ENCODE measurements around the gene RHOB. TPM values are rescaled to one million over a fixed set of nuclear protein-coding genes. Genes with fewer than 3 reads are reported as not detected.

Gene RHOB
- total and polyA plus RNA-seq, 2 of the 13 experiments (the other 11 are each of a cell fraction or from before 2014, with no cell fraction given): 192 to 268 TPM

DNA sequence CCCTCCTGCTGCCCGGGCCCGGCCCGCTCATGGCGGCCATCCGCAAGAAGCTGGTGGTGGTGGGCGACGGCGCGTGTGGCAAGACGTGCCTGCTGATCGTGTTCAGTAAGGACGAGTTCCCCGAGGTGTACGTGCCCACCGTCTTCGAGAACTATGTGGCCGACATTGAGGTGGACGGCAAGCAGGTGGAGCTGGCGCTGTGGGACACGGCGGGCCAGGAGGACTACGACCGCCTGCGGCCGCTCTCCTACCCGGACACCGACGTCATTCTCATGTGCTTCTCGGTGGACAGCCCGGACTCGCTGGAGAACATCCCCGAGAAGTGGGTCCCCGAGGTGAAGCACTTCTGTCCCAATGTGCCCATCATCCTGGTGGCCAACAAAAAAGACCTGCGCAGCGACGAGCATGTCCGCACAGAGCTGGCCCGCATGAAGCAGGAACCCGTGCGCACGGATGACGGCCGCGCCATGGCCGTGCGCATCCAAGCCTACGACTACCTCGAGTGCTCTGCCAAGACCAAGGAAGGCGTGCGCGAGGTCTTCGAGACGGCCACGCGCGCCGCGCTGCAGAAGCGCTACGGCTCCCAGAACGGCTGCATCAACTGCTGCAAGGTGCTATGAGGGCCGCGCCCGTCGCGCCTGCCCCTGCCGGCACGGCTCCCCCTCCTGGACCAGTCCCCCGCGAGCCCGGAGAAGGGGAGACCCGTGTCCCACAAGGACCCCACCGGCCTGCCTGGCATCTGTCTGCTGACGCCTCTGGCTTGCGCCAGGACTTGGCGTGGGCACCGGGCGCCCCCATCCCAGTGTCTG lies 767 bp downstream of the RHOB start (continued):
- TF ChIP-seq, protein P1, sequence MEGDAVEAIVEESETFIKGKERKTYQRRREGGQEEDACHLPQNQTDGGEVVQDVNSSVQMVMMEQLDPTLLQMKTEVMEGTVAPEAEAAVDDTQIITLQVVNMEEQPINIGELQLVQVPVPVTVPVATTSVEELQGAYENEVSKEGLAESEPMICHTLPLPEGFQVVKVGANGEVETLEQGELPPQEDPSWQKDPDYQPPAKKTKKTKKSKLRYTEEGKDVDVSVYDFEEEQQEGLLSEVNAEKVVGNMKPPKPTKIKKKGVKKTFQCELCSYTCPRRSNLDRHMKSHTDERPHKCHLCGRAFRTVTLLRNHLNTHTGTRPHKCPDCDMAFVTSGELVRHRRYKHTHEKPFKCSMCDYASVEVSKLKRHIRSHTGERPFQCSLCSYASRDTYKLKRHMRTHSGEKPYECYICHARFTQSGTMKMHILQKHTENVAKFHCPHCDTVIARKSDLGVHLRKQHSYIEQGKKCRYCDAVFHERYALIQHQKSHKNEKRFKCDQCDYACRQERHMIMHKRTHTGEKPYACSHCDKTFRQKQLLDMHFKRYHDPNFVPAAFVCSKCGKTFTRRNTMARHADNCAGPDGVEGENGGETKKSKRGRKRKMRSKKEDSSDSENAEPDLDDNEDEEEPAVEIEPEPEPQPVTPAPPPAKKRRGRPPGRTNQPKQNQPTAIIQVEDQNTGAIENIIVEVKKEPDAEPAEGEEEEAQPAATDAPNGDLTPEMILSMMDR (CRISPR knock-in tag; IDR thresholded peaks at IDR 0.05): peak; percentile 18
- peak; percentile 52; the same call in 1 of the 2 replicates for TF ChIP-seq ISL2 (CRISPR knock-in tag; IDR thresholded peaks at IDR 0.05)
- TF ChIP-seq PITX1 (CRISPR knock-in tag; IDR thresholded peaks at IDR 0.05): no peak
- TF ChIP-seq, protein P2, sequence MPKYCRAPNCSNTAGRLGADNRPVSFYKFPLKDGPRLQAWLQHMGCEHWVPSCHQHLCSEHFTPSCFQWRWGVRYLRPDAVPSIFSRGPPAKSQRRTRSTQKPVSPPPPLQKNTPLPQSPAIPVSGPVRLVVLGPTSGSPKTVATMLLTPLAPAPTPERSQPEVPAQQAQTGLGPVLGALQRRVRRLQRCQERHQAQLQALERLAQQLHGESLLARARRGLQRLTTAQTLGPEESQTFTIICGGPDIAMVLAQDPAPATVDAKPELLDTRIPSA (CRISPR knock-in tag; IDR thresholded peaks at IDR 0.05; ENCODE audit: borderline replicate concordance): 0 out of 2 replicates have a peak, but pooled peaks have one; percentile 60
- TF ChIP-seq CCDC6 (CRISPR knock-in tag; IDR thresholded peaks at IDR 0.05): peak; percentile 28
- TF ChIP-seq, protein P3, sequence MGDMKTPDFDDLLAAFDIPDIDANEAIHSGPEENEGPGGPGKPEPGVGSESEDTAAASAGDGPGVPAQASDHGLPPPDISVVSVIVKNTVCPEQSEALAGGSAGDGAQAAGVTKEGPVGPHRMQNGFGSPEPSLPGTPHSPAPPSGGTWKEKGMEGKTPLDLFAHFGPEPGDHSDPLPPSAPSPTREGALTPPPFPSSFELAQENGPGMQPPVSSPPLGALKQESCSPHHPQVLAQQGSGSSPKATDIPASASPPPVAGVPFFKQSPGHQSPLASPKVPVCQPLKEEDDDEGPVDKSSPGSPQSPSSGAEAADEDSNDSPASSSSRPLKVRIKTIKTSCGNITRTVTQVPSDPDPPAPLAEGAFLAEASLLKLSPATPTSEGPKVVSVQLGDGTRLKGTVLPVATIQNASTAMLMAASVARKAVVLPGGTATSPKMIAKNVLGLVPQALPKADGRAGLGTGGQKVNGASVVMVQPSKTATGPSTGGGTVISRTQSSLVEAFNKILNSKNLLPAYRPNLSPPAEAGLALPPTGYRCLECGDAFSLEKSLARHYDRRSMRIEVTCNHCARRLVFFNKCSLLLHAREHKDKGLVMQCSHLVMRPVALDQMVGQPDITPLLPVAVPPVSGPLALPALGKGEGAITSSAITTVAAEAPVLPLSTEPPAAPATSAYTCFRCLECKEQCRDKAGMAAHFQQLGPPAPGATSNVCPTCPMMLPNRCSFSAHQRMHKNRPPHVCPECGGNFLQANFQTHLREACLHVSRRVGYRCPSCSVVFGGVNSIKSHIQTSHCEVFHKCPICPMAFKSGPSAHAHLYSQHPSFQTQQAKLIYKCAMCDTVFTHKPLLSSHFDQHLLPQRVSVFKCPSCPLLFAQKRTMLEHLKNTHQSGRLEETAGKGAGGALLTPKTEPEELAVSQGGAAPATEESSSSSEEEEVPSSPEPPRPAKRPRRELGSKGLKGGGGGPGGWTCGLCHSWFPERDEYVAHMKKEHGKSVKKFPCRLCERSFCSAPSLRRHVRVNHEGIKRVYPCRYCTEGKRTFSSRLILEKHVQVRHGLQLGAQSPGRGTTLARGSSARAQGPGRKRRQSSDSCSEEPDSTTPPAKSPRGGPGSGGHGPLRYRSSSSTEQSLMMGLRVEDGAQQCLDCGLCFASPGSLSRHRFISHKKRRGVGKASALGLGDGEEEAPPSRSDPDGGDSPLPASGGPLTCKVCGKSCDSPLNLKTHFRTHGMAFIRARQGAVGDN (CRISPR knock-in tag; IDR thresholded peaks at IDR 0.05): peak; percentile 76
- peak; percentile 85; the same call in 1 of the 2 replicates for TF ChIP-seq ETV6 (CRISPR knock-in tag; conservative IDR thresholded peaks at IDR 0.05)
- 0 out of 2 replicates have a peak, but pooled peaks have one; percentile 10 for TF ChIP-seq SAP130 (CRISPR knock-in tag; IDR thresholded peaks at IDR 0.05; ENCODE audit: low read depth)
- TF ChIP-seq MED1 (CRISPR knock-in tag; IDR thresholded peaks at IDR 0.05): 0 out of 2 replicates have a peak, but pooled peaks have one; percentile 36
- TF ChIP-seq ZNF550 (CRISPR knock-in tag; IDR thresholded peaks at IDR 0.05; ENCODE audit: borderline replicate concordance): 0 out of 2 replicates have a peak, but pooled peaks have one; percentile 26
- TF ChIP-seq, protein P4, sequence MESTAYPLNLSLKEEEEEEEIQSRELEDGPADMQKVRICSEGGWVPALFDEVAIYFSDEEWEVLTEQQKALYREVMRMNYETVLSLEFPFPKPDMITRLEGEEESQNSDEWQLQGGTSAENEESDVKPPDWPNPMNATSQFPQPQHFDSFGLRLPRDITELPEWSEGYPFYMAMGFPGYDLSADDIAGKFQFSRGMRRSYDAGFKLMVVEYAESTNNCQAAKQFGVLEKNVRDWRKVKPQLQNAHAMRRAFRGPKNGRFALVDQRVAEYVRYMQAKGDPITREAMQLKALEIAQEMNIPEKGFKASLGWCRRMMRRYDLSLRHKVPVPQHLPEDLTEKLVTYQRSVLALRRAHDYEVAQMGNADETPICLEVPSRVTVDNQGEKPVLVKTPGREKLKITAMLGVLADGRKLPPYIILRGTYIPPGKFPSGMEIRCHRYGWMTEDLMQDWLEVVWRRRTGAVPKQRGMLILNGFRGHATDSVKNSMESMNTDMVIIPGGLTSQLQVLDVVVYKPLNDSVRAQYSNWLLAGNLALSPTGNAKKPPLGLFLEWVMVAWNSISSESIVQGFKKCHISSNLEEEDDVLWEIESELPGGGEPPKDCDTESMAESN (CRISPR knock-in tag; conservative IDR thresholded peaks at IDR 0.05): no peak
- TF ChIP-seq, protein P5, sequence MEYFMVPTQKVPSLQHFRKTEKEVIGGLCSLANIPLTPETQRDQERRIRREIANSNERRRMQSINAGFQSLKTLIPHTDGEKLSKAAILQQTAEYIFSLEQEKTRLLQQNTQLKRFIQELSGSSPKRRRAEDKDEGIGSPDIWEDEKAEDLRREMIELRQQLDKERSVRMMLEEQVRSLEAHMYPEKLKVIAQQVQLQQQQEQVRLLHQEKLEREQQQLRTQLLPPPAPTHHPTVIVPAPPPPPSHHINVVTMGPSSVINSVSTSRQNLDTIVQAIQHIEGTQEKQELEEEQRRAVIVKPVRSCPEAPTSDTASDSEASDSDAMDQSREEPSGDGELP (IDR thresholded peaks at IDR 0.05; ENCODE audit: borderline replicate concordance, low read depth): no peak
- TF ChIP-seq NRL (CRISPR knock-in tag; IDR thresholded peaks at IDR 0.05; ENCODE audit: borderline replicate concordance): peak; percentile 84; the same call in 1 of the 2 replicates
- peak; percentile 87 for TF ChIP-seq RBFOX2 (IDR thresholded peaks at IDR 0.05; ENCODE audit: low read depth, low read length)
- TF ChIP-seq KLF13 (CRISPR knock-in tag; IDR thresholded peaks at IDR 0.05): no peak
- TF ChIP-seq, protein P6, sequence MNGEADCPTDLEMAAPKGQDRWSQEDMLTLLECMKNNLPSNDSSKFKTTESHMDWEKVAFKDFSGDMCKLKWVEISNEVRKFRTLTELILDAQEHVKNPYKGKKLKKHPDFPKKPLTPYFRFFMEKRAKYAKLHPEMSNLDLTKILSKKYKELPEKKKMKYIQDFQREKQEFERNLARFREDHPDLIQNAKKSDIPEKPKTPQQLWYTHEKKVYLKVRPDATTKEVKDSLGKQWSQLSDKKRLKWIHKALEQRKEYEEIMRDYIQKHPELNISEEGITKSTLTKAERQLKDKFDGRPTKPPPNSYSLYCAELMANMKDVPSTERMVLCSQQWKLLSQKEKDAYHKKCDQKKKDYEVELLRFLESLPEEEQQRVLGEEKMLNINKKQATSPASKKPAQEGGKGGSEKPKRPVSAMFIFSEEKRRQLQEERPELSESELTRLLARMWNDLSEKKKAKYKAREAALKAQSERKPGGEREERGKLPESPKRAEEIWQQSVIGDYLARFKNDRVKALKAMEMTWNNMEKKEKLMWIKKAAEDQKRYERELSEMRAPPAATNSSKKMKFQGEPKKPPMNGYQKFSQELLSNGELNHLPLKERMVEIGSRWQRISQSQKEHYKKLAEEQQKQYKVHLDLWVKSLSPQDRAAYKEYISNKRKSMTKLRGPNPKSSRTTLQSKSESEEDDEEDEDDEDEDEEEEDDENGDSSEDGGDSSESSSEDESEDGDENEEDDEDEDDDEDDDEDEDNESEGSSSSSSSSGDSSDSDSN (CRISPR knock-in tag; IDR thresholded peaks at IDR 0.05): peak; percentile 91
